Mesenchymal stem cell (in vitro differentiated cells and primary cell): ENCODE data around the gene NPL.

Experiments
- DNase-seq: peaks from one replicate; pipeline ENCODE4 v3.0.0-alpha.2; 2013
- H2AFZ ChIP-seq: one replicate; pipeline ENCODE4 v1.6.1; 2013; ENCODE audit warnings: low read depth, mild to moderate bottlenecking, control low read depth, inconsistent platforms, low read length, moderate library complexity
- H2AK5ac ChIP-seq: 2 replicates; pipeline ENCODE4 v1.6.1; 2013; ENCODE audit warnings: low read length, moderate library complexity, mild to moderate bottlenecking, inconsistent platforms; ENCODE audit not compliant: severe bottlenecking
- H2BK120ac ChIP-seq: one replicate; pipeline ENCODE4 v1.6.1; 2013; ENCODE audit warnings: low read depth, mild to moderate bottlenecking, inconsistent platforms, low read length, moderate library complexity
- H2BK12ac ChIP-seq, 2 experiments: one replicate each; pipeline ENCODE4 v1.6.1; 2013; ENCODE audit warnings: inconsistent platforms in 2 of 2, low read length in 2 of 2, mild to moderate bottlenecking in 2 of 2, moderate library complexity in 2 of 2, control low read depth in 1 of 2
- H2BK15ac ChIP-seq: one replicate; pipeline ENCODE4 v1.6.1; 2013; ENCODE audit warnings: mild to moderate bottlenecking, low read depth, inconsistent platforms; ENCODE audit not compliant: poor library complexity, severe bottlenecking
- H2BK5ac ChIP-seq: 2 replicates; pipeline ENCODE4 v1.6.1; 2013; ENCODE audit warnings: low read depth, mild to moderate bottlenecking, low read length, control low read depth, inconsistent platforms; ENCODE audit not compliant: poor library complexity, severe bottlenecking
- H3K14ac ChIP-seq, 2 experiments: one replicate each; pipeline ENCODE4 v1.6.1; 2013; ENCODE audit warnings: inconsistent platforms in 2 of 2, low read length in 2 of 2, control low read depth in 1 of 2, mild to moderate bottlenecking in 1 of 2, moderate library complexity in 1 of 2
- H3K18ac ChIP-seq, 2 experiments: one replicate each; pipeline ENCODE4 v1.6.1; 2013; ENCODE audit warnings: inconsistent platforms in 2 of 2, low read length in 2 of 2, control low read depth in 1 of 2, low read depth in 1 of 2, mild to moderate bottlenecking in 1 of 2
- H3K23ac ChIP-seq, 2 experiments: one replicate each; pipeline ENCODE4 v1.6.1; 2013; ENCODE audit warnings: inconsistent platforms in 2 of 2, low read length in 2 of 2, mild to moderate bottlenecking in 2 of 2, moderate library complexity in 2 of 2, control low read depth in 1 of 2
- H3K27ac ChIP-seq: 2 replicates; pipeline ENCODE4 v1.5.1; 2013; ENCODE audit warnings: mild to moderate bottlenecking, moderate library complexity, low read length, control low read depth, inconsistent platforms; ENCODE audit not compliant: poor library complexity, severe bottlenecking
- H3K27me3 ChIP-seq, 2 experiments: 2 replicates each; pipeline versions ENCODE4 v1.6.1 to v1.7.0; 2013; ENCODE audit warnings: low read length in 2 of 2, mild to moderate bottlenecking in 2 of 2, moderate library complexity in 2 of 2, control low read depth in 1 of 2, inconsistent platforms in 1 of 2; ENCODE audit not compliant: control insufficient read depth in 1 of 2, insufficient read depth in 1 of 2
- H3K36me3 ChIP-seq, 2 experiments: 2 replicates each; pipeline versions ENCODE4 v1.6.1 to v1.7.0; 2013; ENCODE audit warnings: low read length in 2 of 2, control low read depth in 1 of 2, inconsistent platforms in 1 of 2, low read depth in 1 of 2, mild to moderate bottlenecking in 1 of 2; ENCODE audit not compliant: insufficient read depth in 2 of 2, control insufficient read depth in 1 of 2
- H3K4ac ChIP-seq, 2 experiments: one replicate each; pipeline ENCODE4 v1.6.1; 2013; ENCODE audit warnings: inconsistent platforms in 2 of 2, low read length in 2 of 2, mild to moderate bottlenecking in 2 of 2, moderate library complexity in 2 of 2, control low read depth in 1 of 2, low read depth in 1 of 2
- H3K4me1 ChIP-seq: 2 replicates; pipeline ENCODE4 v1.6.1; 2013; ENCODE audit warnings: low read depth, low read length, control low read depth; ENCODE audit not compliant: control insufficient read depth, insufficient read depth
- H3K4me2 ChIP-seq: 2 replicates; pipeline ENCODE4 v1.6.1; 2013; ENCODE audit warnings: low read length, mild to moderate bottlenecking, inconsistent platforms; ENCODE audit not compliant: poor library complexity, severe bottlenecking
- H3K4me3 ChIP-seq, 2 experiments: 2 replicates each; pipeline versions ENCODE4 v1.5.1 to v1.7.0; 2013; ENCODE audit warnings: low read length in 2 of 2, mild to moderate bottlenecking in 2 of 2, control low read depth in 1 of 2, low read depth in 1 of 2; ENCODE audit not compliant: insufficient read depth in 1 of 2
- H3K79me1 ChIP-seq: replicated peaks from 2 replicates; pipeline ENCODE4 v1.6.1; 2013; ENCODE audit warnings: mild to moderate bottlenecking, control low read depth, low read length, inconsistent platforms; ENCODE audit not compliant: poor library complexity, severe bottlenecking
- H3K9ac ChIP-seq: 2 replicates; pipeline ENCODE4 v1.7.0; 2013; ENCODE audit warnings: mild to moderate bottlenecking, low read length, moderate library complexity
- H3K9me3 ChIP-seq: 2 replicates; pipeline ENCODE4 v1.7.0; 2013; ENCODE audit warnings: mild to moderate bottlenecking, low read length; ENCODE audit not compliant: control insufficient read depth
- H4K8ac ChIP-seq: one replicate; pipeline ENCODE4 v1.6.1; 2013; ENCODE audit warnings: inconsistent platforms, mild to moderate bottlenecking, low read length, moderate library complexity
- H4K91ac ChIP-seq: one replicate; pipeline ENCODE4 v1.6.1; 2013; ENCODE audit warnings: mild to moderate bottlenecking, low read length, inconsistent platforms
- WGBS: methylation state at CpG from one replicate; pipeline ENCODE4 v1.1.7; 2013; ENCODE audit warnings: mixed read lengths; 5-methylcytosine and 5-hydroxymethylcytosine counted together

Gene NPL

GRCh38 chr1:182809414-182809957 lies 19.9 kb downstream of the NPL start:
- Histone ChIP-seq H3K23ac (no peak overlapping the region), H3K4me1 (no peaks in the 10 kb centered on the region), H2BK5ac (no peak overlapping the region), H3K4ac (no peak overlapping the region), H3K9me3 (no peaks in the 10 kb centered on the region), H4K91ac (no peak overlapping the region), H3K79me1 (no peaks in the 10 kb centered on the region), H3K18ac (no peak overlapping the region), H2BK12ac (no peak overlapping the region), H3K9ac (no peak overlapping the region), H3K27me3 (no peaks in the 10 kb centered on the region), H3K4me3 (no peak overlapping the region), H3K4me2 (no peak overlapping the region), H2BK120ac (no peak overlapping the region), H3K36me3 (peaks cover 0 to 42% of the 10 kb centered on the region in 2 experiments), H4K8ac (no peak overlapping the region), H3K14ac (no peak overlapping the region), H2BK15ac (no peak overlapping the region), H3K27ac (no peak overlapping the region), H2AFZ (no peak overlapping the region), H2AK5ac (no peak overlapping the region)
- no peak for DNase-seq
- 73% methylated on average over 3 of the region's 3 CpGs for WGBS

GRCh38 chr1:182811975-182812722 lies 22.6 kb downstream of the NPL start:
- H2BK12ac ChIP-seq = no peak overlapping the region
- H3K14ac ChIP-seq = no peak overlapping the region
- WGBS = 96% methylated on average over 3 of the region's 4 CpGs
- DNase-seq = no peak
- H2AK5ac ChIP-seq = no peak overlapping the region
- no peaks in the 10 kb centered on the region for H3K4me1 ChIP-seq
- no peak overlapping the region for H3K23ac ChIP-seq
- no peak overlapping the region for H2AFZ ChIP-seq
- H3K27ac ChIP-seq = no peak overlapping the region
- no peak overlapping the region for H2BK15ac ChIP-seq
- H3K9ac ChIP-seq = no peak overlapping the region
- no peak overlapping the region for H2BK120ac ChIP-seq
- H3K4me3 ChIP-seq = no peak overlapping the region
- no peak overlapping the region for H4K91ac ChIP-seq
- H3K4ac ChIP-seq = no peak overlapping the region
- peaks cover 0 to 41% of the 10 kb centered on the region in 2 experiments for H3K36me3 ChIP-seq
- H3K9me3 ChIP-seq = no peaks in the 10 kb centered on the region
- H3K18ac ChIP-seq = no peak overlapping the region
- no peaks in the 10 kb centered on the region for H3K27me3 ChIP-seq
- H3K79me1 ChIP-seq = no peaks in the 10 kb centered on the region
- H4K8ac ChIP-seq = no peak overlapping the region
- H2BK5ac ChIP-seq = no peak overlapping the region
- no peak overlapping the region for H3K4me2 ChIP-seq

- no peak overlapping the region for H3K27ac ChIP-seq
- H3K9me3 ChIP-seq = no peaks in the 10 kb centered on the region
- no peak overlapping the region for H3K9ac ChIP-seq
- H4K91ac ChIP-seq = no peak overlapping the region
- peaks cover 0 to 74% of the 10 kb centered on the region in 2 experiments for H3K36me3 ChIP-seq
- H2BK120ac ChIP-seq = no peak overlapping the region
- H3K4me2 ChIP-seq = no peak overlapping the region
- DNase-seq = no peak
- no peaks in the 10 kb centered on the region for H3K27me3 ChIP-seq
- H4K8ac ChIP-seq = no peak overlapping the region
- H3K14ac ChIP-seq = no peak overlapping the region
- no peak overlapping the region for H3K4ac ChIP-seq
- no peaks in the 10 kb centered on the region for H3K79me1 ChIP-seq
- H3K23ac ChIP-seq = no peak overlapping the region
- H3K18ac ChIP-seq = no peak overlapping the region
- H3K4me3 ChIP-seq = no peak overlapping the region
- H2AFZ ChIP-seq = no peak overlapping the region
- no peak overlapping the region for H2BK15ac ChIP-seq
- H2BK5ac ChIP-seq = no peak overlapping the region
- H3K4me1 ChIP-seq = no peaks in the 10 kb centered on the region
- H2AK5ac ChIP-seq = no peak overlapping the region
- no CpG with 5 or more reads among the region's 2 CpGs for WGBS
- no peak overlapping the region for H2BK12ac ChIP-seq
Measured at GRCh38 chr1:182816863-182817262, 27.3 kb downstream of the NPL start.

- H3K36me3 ChIP-seq = peaks cover 0 to 73% of the 10 kb centered on the region in 2 experiments
- H3K9me3 ChIP-seq = no peaks in the 10 kb centered on the region
- no peaks in the 10 kb centered on the region for H3K4me1 ChIP-seq
- H3K23ac ChIP-seq = no peak overlapping the region
- no peak overlapping the region for H2BK12ac ChIP-seq
- H2BK15ac ChIP-seq = no peak overlapping the region
- H3K27me3 ChIP-seq = no peaks in the 10 kb centered on the region
- H2BK5ac ChIP-seq = no peak overlapping the region
- H2BK120ac ChIP-seq = no peak overlapping the region
- H3K9ac ChIP-seq = no peak overlapping the region
- no peak overlapping the region for H3K14ac ChIP-seq
- no peak overlapping the region for H3K27ac ChIP-seq
- no peaks in the 10 kb centered on the region for H3K79me1 ChIP-seq
- WGBS = 93% methylated on average over 2 of the region's 3 CpGs
- H3K4me2 ChIP-seq = no peak overlapping the region
- H2AK5ac ChIP-seq = no peak overlapping the region
- no peak overlapping the region for H4K8ac ChIP-seq
- H3K4me3 ChIP-seq = no peak overlapping the region
- H2AFZ ChIP-seq = no peak overlapping the region
- no peak overlapping the region for H4K91ac ChIP-seq
- H3K4ac ChIP-seq = no peak overlapping the region
- no peak for DNase-seq
- no peak overlapping the region for H3K18ac ChIP-seq
Measured at GRCh38 chr1:182817802-182818201, 28.2 kb downstream of the NPL start.
